Kidney capillary endothelial cell (primary cell): Measurements from ENCODE around the gene DHRS1.
"Not testable (repeated sequence)": the region's sequence is repeated elsewhere in the genome, so short reads cannot be mapped to it uniquely, and the experiment has no call there.

Experiments used
- DNase-seq: peaks from one replicate; pipeline ENCODE4 v3.0.0-alpha.2; 2018; ENCODE audit warnings: low spot score

DHRS1 gene

DNA sequence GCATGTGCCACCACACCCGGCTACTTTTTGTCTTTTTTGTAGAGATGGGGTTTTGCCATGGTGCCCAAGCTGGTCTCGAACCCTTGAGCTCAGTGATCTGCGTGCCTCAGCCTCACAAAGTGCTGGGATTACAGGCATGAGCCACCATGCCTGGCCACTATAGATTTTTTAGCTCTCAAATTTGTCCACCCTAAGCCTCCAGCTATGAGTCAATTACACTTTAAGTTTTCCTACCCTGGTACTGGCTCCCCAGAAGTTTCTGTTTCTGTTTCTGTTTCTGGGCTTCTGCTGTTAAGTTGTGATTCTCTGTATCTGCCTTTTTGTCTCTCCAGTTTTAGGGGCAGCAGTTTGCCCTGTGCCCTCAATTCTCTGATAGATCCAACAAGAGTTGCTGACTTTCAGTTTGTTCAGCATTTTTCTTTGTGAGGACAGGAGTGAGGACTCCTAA, 52.8 kb downstream of the DHRS1 start:
- no peak for DNase-seq

DNA sequence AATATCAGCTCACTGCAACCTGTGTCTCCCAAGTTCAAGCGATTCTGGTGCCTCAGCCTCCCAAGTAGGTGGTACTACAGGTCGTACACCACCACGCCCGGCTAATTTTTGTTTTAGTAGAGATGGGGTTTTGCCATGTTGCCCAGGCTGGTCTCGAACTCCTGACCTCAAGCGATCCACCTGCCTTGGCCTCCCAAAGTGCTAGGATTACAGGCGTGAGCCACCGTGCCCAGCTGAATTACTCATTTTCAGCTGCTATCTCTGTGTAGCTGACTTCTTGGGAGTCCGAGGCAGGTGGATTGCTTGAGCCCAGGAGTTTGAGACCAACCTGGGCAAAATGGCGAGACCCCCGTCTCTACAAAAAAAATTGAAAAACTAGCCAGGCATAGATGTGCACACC, 54.2 kb downstream of the DHRS1 start:
- not testable (repeated sequence) for DNase-seq

DNA sequence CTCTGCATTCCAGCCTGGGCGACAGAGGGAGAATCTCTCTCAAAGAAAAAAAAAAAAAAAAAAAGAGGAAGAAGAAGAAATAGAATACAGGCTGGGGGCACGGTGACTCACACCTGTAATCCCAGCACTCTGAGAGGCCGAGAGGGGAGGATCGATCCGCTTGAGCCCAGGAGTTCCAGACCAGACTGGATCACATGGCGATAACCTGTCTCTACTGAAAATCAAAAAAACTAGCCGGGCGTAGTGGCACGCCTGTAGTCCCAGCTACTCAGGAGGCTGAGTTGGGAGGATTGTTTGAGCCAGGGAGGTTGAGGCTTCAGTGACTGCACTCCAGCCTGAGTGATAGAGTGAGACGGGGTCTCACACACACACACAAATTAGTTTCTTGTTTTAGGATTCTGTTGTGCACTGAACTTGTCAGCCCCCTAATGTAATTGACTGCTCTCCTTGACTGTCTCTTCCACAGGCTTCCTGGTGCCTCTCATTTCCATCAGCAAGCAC, 56.2 kb downstream of the DHRS1 start:
- DNase-seq = no peak

DNA sequence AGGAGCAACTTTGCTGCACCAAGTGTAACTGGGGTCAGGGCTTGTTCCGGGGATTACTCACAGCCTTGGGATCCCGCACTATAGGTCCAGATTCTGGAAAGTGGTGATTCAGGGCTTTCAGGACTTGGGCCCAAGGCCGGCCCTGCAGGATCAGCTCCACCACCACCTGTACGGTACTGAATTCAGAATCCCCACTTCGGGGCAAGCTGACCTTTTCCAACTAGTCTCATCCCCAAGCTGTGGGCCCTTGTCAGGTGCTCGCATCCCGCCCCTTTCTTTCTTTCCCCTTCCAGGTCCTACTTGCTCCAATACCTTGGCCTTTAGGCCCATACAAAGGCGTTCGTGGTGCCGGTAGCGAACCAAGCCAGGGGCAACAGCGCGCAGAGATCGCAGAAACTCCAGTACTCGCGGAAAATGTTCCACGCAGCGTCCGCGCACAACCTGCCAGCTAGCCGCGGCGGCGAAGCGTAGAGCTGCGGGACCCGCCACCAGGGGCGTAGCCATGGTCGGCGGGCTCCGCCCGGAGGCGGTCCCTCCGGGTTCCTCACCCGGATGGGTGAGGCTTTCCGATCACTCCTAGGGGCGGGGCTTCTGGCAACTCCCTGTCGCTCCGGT, 57.6 kb downstream of the DHRS1 start:
- DNase-seq = peak; percentile 86
